HG03442 (cell line): ENCODE data around the gene B3GNT9.
A peak's percentile ranks its signal among the peaks of the same experiment; 100 is the strongest.

Experiments used
- ATAC-seq: cut with Tn5 transposase; IDR thresholded peaks from one replicate; pipeline ENCODE4 v1.9.1; 2021; ENCODE audit warnings: mild to moderate bottlenecking, moderate library complexity; ENCODE audit not compliant: unreplicated experiment

Gene B3GNT9

GRCh38 chr16:67169642-67170167 lies 18.9 kb upstream of the B3GNT9 start:
- ATAC-seq, result no peak

DNA sequence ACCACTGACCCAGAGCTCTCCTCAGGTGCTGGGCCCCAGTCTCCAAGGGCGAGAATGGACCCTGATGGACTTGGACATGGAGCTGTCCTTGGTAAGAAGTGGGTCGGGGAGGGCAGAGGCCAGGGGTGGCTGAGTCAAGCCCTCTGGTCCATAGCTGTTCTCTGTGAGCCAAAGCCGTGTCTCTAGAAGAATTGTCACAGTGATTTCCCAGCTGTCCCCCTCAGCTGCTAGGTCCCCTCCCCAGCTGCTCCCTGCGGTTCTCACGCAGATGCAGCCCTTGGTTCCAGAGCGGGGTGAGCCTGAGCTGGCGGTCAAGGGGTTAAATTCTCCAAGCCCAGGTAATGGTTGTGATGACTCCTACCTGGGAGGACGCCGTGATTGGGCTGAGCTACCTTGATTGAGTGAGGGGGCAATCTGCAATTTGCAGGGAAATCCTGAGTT lies 18.2 kb upstream of the B3GNT9 start:
- no peak for ATAC-seq

DNA sequence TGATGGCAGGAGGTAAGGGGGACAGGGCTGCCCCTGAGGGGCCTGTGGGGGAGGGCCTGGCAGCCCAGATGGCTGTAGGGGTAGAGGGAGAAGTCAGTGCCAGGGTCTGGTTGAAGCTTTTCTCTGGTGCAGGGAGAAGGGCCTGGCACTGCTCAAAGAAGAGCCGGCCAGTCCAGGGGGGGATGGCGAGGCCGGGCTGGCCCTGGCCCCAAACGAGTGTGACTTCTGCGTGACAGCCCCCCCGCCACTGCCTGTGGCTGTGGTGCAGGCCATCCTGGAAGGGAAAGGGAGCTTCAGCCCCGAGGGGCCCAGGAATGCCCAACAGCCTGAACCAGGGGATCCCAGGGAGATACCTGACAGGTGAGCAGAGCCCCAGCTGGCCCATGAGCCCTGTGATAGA lies 16.8 kb upstream of the B3GNT9 start:
- no peak for ATAC-seq

DNA sequence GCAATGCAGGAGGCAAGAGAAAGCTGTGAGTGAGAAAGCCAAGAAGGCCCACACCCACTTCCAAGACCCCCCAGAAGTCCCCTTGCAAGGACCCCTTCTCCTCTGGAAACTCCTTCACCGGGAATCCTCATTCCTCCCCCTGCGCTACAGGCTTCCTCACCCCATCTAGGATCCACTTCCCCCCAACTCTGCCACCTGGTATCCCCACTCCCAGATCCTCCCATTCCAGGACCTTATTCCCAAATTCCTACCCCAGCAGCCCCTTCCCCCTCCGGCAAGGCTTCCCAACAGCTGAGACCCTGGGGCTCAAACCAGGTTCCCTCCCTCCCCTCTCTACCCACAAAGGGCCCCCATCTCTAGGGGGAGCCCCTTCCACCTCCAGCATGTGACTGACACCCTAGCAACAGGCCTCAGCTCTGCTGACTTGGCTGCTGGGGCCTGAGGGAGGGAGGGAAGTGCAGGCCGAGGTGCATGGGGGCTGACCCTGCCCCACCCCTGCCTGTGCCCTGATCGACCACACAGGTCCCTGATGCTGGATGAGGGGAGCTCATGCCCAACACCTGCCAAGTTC lies 15.9 kb upstream of the B3GNT9 start:
- no peak for ATAC-seq

DNA sequence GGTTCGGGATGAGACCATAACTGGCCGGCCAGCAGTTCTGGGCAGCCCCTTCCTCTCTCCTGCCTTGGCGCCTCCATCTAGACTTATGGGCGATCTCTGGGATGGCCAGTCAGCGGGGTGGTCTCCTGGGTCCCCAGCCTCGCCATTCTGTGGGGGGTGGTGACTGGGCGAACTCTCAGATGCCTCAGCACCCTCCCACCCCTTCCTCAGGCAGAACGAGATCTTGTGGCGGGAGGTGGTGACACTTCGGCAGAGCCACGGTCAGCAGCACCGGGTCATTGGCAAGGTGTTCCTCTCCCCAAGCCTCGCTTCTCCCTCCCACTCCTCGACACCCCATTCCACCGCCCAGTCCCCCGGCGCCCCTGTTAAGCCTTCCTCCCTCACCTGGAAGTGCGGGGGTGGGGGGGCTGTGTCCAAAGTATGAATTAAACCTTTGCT lies 15.3 kb upstream of the B3GNT9 start:
- ATAC-seq, result no peak

DNA sequence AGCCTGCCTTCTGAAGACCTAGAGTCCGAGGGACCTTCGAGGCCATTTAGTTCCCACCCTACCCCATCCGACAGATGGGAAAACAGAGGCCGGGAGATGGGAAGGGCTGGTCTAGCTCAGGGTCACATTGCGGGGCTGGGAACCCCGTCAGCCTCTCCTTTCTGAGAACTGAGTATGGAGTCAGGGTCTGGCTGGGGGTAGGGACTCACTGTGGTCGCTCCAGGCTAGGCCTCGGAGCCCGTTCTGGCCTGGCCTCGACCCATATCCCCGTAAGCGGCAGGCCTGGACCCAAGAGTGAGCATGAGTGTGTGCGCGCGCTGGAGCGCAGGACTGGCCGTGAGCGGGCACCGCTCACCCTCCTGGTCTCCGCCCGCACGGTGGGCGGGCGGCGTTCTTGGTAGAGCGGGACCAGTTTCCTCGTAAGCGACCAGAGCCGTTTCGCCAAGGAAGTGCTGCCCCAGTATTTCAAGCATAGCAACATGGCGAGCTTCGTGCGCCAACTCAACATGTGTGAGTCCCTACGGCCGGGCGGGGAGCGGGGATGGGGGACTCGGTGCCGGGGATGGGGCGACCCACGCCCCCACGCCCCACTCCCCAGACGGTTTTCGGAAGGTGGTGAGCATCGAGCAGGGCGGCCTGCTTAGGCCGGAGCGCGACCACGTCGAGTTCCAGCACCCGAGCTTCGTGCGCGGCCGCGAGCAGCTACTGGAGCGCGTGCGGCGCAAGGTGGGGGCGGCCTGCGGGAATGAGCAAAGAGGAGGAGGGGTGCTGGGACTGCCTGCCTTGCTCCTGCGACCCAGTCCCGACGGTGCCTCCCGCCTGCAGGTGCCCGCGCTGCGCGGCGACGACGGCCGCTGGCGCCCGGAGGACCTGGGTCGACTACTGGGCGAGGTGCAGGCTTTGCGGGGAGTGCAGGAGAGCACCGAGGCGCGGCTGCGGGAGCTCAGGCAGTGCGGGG lies 14.6 kb upstream of the B3GNT9 start:
- no peak for ATAC-seq

DNA sequence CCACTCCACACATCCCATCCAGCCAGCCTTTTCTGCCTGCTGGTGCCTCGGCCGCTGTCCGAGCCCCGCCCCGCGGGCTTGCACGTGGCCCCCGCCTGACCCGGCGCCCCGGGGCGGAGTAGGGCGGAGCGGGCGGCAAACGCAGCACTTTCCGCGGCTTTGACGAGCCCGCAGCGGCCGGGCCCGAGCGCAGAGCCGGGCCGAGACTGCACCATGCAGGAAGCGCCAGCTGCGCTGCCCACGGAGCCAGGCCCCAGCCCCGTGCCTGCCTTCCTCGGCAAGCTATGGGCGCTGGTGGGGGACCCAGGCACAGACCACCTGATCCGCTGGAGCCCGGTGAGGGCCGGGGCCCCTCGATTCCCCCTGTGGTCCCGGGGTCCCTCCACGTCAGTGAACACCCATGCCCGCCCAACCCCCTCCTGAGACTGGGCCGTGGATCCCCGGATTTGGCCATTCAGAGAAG lies 13.8 kb upstream of the B3GNT9 start, which contains the start of gene HSF4:
Gene HSF4 (plus strand): TSS at position 147 of the 463 bp plus-strand sequence. CDS start 67 bp downstream, at position 214.
- no peak for ATAC-seq

GRCh38 chr16:67163999-67164558 lies 13.3 kb upstream of the B3GNT9 start:
- no peak for ATAC-seq

DNA sequence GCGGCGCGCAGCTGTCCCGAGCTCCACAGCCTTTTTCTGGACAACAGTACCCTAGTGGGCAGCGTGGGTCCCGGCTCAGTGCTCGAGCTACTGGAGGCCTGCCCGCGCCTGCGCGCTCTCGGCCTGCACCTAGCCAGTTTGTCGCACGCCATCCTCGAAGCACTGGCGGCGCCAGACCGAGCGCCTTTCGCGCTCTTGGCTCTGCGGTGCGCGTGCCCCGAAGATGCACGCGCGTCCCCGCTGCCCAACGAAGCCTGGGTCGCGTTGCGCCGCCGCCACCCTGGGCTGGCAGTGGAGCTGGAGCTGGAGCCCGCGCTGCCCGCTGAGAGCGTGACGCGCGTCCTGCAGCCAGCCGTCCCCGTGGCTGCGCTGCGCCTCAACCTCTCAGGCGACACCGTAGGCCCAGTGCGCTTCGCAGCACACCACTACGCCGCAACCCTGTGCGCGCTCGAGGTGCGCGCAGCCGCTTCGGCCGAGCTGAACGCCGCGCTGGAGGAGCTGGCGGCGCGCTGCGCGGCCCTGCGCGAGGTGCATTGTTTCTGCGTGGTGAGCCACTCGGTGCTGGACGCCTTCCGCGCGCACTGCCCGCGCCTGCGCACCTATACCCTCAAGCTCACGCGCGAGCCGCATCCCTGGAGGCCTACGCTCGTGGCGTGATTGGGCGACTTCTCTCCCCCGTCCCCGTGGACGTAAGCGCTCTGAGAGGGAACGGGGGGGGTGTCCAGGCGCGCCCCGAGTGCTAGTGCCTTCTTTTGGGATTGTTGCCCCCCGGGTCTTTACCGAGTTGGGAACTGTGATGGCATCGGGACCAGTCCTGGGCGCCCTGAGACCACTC lies 12.6 kb upstream of the B3GNT9 start:
- no peak for ATAC-seq

DNA sequence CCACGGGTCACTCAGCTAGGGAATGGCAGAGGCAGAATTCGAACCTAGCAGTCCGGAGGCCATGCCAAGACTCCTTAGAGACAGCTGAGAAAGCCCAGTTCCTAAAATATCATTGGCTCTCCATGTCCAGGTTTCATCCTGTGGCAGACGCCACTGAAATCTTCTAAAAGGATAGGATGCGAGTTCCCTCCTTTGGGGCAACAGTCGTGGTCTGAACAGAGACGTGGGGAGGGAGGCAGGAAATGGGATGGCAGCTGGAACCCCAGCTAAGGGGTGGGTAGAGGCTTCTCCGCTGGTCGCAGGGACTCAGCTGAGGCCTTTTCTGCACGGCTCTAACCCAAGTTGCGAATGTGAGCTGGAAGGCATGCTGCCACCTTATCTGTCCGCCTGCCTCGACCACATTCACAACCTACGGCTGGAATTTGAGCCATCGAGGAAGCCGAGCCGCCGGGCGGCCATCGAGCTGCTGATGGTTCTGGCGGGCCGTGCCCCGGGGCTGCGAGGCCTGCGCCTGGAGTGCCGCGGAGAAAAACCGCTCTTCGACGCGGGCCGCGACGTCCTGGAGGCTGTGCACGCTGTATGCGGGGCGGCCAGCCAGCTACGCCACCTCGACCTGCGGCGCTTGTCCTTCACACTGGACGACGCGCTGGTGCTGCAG lies 11.8 kb upstream of the B3GNT9 start:
- ATAC-seq, result no peak

- no peak for ATAC-seq
These were observed 10.8 kb upstream of the B3GNT9 start for GRCh38 chr16:67161595-67162058.

DNA sequence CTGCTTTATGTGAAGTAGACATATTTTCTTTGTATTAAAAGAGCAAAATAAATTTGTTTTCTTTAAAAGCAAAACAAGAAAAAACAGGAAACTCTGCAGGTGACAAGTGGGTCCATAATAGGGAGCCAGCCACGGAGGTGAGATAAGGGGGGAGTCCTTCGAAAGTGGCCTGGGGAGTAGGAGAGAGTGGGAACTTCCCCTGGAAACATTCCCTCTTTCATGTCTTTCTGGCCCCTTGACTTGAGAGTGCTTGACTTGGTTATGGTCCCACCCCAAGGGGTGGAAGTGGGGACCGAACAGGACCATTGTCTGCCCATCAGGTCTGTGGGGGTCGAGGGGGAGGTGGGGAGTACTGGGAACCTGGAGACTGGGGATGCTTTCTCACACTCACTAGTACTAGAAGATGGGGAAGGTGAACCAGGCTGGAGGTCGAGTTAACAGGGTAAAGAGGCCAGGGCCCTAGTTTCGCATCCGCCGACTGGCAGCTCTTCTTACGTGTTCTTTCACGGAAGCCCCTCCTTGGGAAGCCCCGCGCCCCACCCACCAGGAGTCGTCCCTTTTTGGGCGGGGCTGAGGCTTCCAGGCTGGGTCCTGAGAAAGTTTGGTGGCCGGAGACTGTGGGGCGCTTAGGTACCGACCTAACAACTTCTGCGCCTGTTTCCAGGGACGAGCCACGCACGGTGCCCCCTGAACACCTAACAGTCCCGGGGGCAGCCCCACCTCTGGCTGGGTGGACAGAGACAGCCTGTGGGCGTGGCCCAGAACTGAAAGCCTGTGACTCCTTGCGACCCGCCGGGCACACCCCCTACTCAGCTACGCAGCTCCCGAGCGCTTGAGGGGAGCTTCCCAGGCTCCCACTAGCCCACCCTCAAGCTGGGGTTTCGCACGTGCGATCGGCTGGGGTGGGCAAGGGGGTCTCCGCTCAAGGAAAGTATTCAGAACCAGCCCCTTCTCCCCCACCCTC lies 8.1 kb upstream of the B3GNT9 start:
- ATAC-seq, result peak; percentile 41

DNA sequence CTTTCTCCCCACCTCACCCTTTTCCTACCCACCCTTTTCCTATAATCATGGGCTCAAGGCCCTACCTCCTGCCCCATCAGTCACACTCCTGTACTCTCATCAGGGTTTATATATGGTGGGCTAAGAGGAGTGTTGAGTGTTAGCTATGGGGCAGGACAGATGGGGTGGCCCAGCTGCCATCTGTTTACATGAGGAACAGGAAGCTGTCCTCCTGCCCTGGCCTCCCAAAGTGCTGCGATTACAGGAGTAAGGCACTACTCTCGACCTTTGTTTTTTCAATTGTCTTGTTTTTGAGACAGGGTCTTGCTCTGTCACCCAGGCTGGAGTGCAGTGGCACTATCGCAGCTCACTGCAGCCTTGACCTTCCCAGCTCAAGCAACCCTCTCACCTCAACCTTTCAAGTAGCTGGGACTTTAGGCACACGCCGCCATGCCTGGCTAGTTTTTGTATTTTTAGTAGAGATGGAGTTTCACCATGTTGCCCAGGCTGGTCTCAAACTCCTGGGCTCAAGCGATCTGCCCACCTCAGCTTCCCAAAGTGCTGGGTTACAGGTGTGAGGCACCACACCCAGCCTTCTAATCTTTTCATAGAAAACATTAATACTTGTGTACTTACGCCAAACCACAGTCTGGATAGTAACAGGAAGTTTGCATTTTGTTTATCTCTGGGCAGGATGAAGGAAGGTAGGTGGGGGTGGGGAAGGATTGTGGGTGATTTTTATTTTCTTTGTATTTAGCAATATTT lies 7.3 kb upstream of the B3GNT9 start:
- ATAC-seq, result no peak

- no peak for ATAC-seq
These were observed 6.4 kb upstream of the B3GNT9 start for GRCh38 chr16:67157106-67157748.

DNA sequence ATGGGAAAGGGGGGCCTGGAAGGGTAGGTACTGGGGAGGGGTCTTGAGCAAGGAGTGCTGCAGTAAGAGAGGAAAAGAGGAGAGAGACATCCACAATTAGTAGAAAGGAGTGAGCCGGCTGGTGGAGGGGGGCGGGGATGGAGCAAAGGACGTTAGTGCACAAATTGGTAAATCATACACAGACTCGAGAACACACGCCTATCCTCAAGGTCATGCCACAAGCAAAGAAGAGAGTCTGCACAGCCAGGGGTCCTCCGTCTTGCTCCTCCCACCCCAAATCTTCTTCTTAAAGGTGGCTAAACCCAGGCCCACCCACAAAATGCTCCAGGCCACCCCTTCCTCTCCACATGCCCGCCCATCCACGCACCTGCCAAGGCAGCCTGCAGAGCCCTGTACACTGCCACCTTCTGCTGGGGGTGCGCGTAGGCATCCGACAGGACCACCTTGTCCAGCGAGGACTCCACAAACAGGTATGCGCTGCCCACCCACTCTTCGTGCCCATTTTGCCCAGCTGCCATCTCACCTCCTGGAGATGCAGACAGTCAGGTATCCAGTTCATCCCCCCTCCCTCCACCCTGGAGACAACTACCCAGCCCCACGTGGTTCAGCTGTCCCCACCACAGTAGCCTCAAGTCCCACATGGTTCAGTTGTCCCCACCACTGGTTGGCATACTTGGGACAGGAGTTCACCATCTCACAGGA lies 5.5 kb upstream of the B3GNT9 start:
- ATAC-seq, result no peak

DNA sequence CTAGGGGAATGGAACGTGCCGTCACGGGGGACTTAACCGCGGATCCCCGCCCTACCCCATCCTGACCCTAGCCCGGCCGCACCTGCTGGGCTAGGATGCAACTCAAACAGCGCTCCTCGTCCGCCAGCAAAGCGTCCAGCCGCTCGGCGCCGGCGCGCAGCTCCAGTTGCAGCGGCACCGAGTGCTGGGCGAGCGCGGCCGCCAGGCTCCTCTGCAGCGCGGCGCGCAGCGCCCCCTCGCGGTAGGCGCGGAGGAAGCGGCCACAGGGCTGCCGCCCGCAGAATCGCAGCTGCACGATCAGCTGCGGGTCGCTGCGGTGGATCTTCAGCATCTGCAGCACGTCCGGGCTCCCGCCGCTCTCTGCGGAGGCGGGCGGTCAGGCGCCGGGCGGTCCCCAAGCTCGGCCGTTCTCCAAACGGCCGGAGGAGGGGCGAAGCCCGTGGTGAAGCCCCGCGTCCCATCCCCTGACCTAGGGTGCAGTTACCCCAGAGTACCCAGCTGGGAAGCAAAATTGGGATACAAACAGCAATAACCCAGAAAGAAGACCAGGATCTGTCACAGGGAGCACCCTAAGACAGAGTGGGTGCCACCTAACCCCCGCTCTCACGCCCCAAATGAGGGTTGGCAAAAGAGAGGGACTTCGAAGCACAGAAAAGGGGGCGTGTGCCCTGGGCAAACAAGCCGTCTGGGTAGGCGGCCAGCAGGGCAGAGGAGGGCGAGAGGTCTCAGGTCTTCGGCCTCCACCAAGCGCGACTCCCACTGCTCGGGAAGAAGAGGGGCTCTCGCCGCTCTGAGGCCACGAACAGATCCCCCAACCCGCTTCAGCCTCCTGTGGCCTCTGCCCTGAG lies 4.7 kb upstream of the B3GNT9 start:
- ATAC-seq, result no peak
